GM23338 (cell line): ENCODE results near the gene GPHN. TPM values are rescaled to one million over a fixed set of nuclear protein-coding genes. Genes with fewer than 3 reads are reported as not detected.

Experiments
- ATAC-seq: fragments of 200-7000 bp; cut with Tn5 transposase; 3 replicates; pipeline ENCODE4 v1.9.1; 2020
- DNase-seq: peaks from one replicate; pipeline ENCODE4 v3.0.0-alpha.2; 2015; ENCODE audit warnings: low spot score
- H2AFZ ChIP-seq: fragments of 200-600 bp; sonication (generic); 2 replicates; pipeline ENCODE4 v1.8.0; 2016; ENCODE audit warnings: antibody characterized with exemption, mild to moderate bottlenecking, moderate library complexity
- H3F3A ChIP-seq: fragments of 200-600 bp; sonication (generic); replicated peaks from 2 replicates; pipeline ENCODE4 v1.8.0; 2017; ENCODE audit warnings: antibody characterized with exemption, mixed run types, low read depth
- H3K27ac ChIP-seq: fragments of 200-600 bp; sonication (generic); 2 replicates; pipeline ENCODE4 v1.6.1; 2016; ENCODE audit warnings: low read depth
- H3K27me3 ChIP-seq: fragments of 200-600 bp; sonication (generic); 2 replicates; pipeline ENCODE4 v1.8.0; 2016; ENCODE audit warnings: mild to moderate bottlenecking, mixed run types, moderate library complexity; ENCODE audit not compliant: insufficient read depth
- H3K36me3 ChIP-seq: fragments of 200-600 bp; sonication (generic); 2 replicates; pipeline ENCODE4 v1.8.0; 2016; ENCODE audit warnings: mild to moderate bottlenecking; ENCODE audit not compliant: insufficient read depth
- H3K4me1 ChIP-seq: fragments of 200-600 bp; sonication (generic); 2 replicates; pipeline ENCODE4 v1.8.0; 2016; ENCODE audit warnings: mild to moderate bottlenecking, moderate library complexity; ENCODE audit not compliant: insufficient read depth
- H3K4me2 ChIP-seq: fragments of 200-600 bp; sonication (generic); 2 replicates; pipeline ENCODE4 v1.7.1; 2017; ENCODE audit warnings: mixed run types
- H3K4me3 ChIP-seq: fragments of 200-600 bp; sonication (generic); 2 replicates; pipeline ENCODE4 v1.6.1; 2016; ENCODE audit warnings: mixed run types
- H3K79me2 ChIP-seq: fragments of 200-600 bp; sonication (generic); replicated peaks from 2 replicates; pipeline ENCODE4 v1.8.0; 2017; ENCODE audit warnings: mild to moderate bottlenecking; ENCODE audit not compliant: insufficient read depth
- H3K9me2 ChIP-seq: fragments of 200-600 bp; sonication (generic); 2 replicates; pipeline ENCODE4 v1.8.0; 2017; ENCODE audit not compliant: insufficient read depth
- H4K20me1 ChIP-seq: fragments of 200-600 bp; sonication (generic); replicated peaks from 2 replicates; pipeline ENCODE4 v1.8.0; 2017; ENCODE audit warnings: mild to moderate bottlenecking; ENCODE audit not compliant: insufficient read depth
- H3K27ac Mint-ChIP-seq: 2 replicates; pipeline ENCODE4 v1.8.0; 2020; ENCODE audit warnings: inconsistent platforms, mild to moderate bottlenecking, moderate library complexity, mixed read lengths
- H3K27me3 Mint-ChIP-seq: 3 replicates; pipeline ENCODE4 v1.8.0; 2022; ENCODE audit warnings: low read depth, mild to moderate bottlenecking, moderate library complexity, mixed read lengths, inconsistent platforms; ENCODE audit not compliant: insufficient read depth, poor library complexity
- H3K36me3 Mint-ChIP-seq: 3 replicates; pipeline ENCODE4 v1.8.0; 2021; ENCODE audit warnings: low read depth, mild to moderate bottlenecking, inconsistent platforms, moderate library complexity, mixed read lengths
- H3K4me1 Mint-ChIP-seq: 3 replicates; pipeline ENCODE4 v1.8.0; 2020; ENCODE audit warnings: mild to moderate bottlenecking, inconsistent platforms, mixed read lengths
- H3K4me3 Mint-ChIP-seq: 3 replicates; pipeline ENCODE4 v1.8.0; 2021; ENCODE audit warnings: moderate library complexity, mild to moderate bottlenecking, inconsistent platforms, mixed read lengths
- H3K9me3 Mint-ChIP-seq: 3 replicates; pipeline ENCODE4 v1.8.0; 2020; ENCODE audit warnings: moderate library complexity, mild to moderate bottlenecking, inconsistent platforms, mixed read lengths
- CREB1 ChIP-seq: fragments of 250-450 bp; sonication (Bioruptor Pico); IDR thresholded peaks from 2 replicates; pipeline ENCODE4 v1.5.0; 2020; ENCODE audit warnings: low read depth, mild to moderate bottlenecking, moderate library complexity
- EZH2 ChIP-seq: fragments of 200-600 bp; sonication (generic); IDR thresholded peaks from one replicate; pipeline ENCODE4 v1.8.0; 2017; ENCODE audit warnings: antibody characterized with exemption, mild to moderate bottlenecking, low read depth; ENCODE audit not compliant: unreplicated experiment
- JUNB ChIP-seq: IDR thresholded peaks from one replicate; pipeline ENCODE4 v1.6.1; 2016; ENCODE audit warnings: antibody characterized with exemption; ENCODE audit not compliant: unreplicated experiment
- NANOG ChIP-seq: IDR thresholded peaks from 2 replicates; pipeline ENCODE4 v1.6.1; 2016; ENCODE audit warnings: antibody characterized with exemption, borderline replicate concordance
- POLR2AphosphoS5 ChIP-seq: IDR thresholded peaks from 2 replicates; pipeline ENCODE4 v1.6.1; 2016; ENCODE audit warnings: antibody characterized with exemption, low read depth
- STAT1 ChIP-seq: IDR thresholded peaks from one replicate; pipeline ENCODE4 v1.6.1; 2016; ENCODE audit warnings: antibody characterized with exemption; ENCODE audit not compliant: unreplicated experiment
- ZNF114 ChIP-seq: fragments of 250-450 bp; sonication (Bioruptor Pico); IDR thresholded peaks from 2 replicates; pipeline ENCODE4 v1.5.0; 2020; ENCODE audit warnings: mild to moderate bottlenecking, moderate library complexity
- ZNF331 ChIP-seq: fragments of 250-450 bp; sonication (Bioruptor Pico); IDR thresholded peaks from 2 replicates; pipeline ENCODE4 v1.5.0; 2020; ENCODE audit warnings: low read depth, mild to moderate bottlenecking, moderate library complexity
- polyA plus RNA-seq: library from polyadenylated mRNA; unstranded; fragments of >200 nt; fragmentation: Nextera tagmentation; extraction: Ambion mirVana; gene quantifications from 2 replicates; pipeline ENCODE4 v1.2.1, GENCODE V29; 2016
- total RNA-seq: library from RNA; depleted of rRNA; stranded (reverse); fragments of >200 nt; shearing (Covaris generic); gene quantifications from 2 replicates; pipeline ENCODE4 v1.2.3, GENCODE V29; 2014
- TF ChIP-seq, protein P1 (sequence below): IDR thresholded peaks from 2 replicates; pipeline ENCODE4 v1.6.1; 2016; ENCODE audit warnings: antibody characterized with exemption

The GPHN gene
- total and polyA plus RNA-seq, 2 experiments from 2014 or later, result 17.6 to 20.6 TPM

DNA sequence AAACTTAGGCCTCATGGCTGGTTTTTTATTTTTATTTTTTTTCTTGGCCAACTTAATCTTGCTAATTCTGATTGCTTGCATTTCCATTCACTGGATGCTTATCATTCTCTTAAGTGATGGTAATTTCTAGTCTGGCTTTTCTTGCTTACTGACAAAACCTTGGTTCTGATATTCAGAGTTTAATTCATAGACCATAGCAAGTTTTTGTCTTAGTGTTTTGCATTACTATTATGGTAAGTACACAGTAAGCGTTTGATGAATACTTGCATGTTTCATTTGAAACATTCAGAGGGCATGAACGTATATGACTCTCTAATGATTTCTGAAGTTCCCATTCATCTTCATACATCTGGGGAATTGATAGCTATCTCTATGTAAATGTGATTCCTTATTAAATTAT, 55.8 kb downstream of the GPHN start:
- Histone ChIP-seq H3K4me1 (peaks cover 15% of the 10 kb centered on the region; the same call in 1 of the 2 replicates), H3K27me3 (no peaks in the 10 kb centered on the region), H3K36me3 (no peaks in the 10 kb centered on the region), H3K79me2 (peaks cover 41% of the 10 kb centered on the region), H3F3A (no peaks in the 10 kb centered on the region), H2AFZ (no peak overlapping the region), H4K20me1 (no peaks in the 10 kb centered on the region), H3K9me2 (no peaks in the 10 kb centered on the region), H3K27ac (no peak overlapping the region), H3K4me2 (peak overlapping the region; percentile 36), H3K4me3 (peak overlapping the region; percentile 2)
- DNase-seq (no peak), ATAC-seq (no peak)
- H3K27me3 Mint-ChIP-seq, result peaks cover 2% of the 10 kb centered on the region
- peaks cover 7% of the 10 kb centered on the region; the same call in 2 of the 3 replicates for H3K36me3 Mint-ChIP-seq
- H3K4me3 Mint-ChIP-seq, result peak overlapping the region; percentile 27; the same call in 1 of the 3 replicates
- peaks cover 8% of the 10 kb centered on the region; the same call in 1 of the 3 replicates for H3K9me3 Mint-ChIP-seq
- no peak for TF ChIP-seq STAT1
- peak overlapping the region; percentile 92 for H3K27ac Mint-ChIP-seq
- H3K4me1 Mint-ChIP-seq, result peaks cover 19% of the 10 kb centered on the region

DNA sequence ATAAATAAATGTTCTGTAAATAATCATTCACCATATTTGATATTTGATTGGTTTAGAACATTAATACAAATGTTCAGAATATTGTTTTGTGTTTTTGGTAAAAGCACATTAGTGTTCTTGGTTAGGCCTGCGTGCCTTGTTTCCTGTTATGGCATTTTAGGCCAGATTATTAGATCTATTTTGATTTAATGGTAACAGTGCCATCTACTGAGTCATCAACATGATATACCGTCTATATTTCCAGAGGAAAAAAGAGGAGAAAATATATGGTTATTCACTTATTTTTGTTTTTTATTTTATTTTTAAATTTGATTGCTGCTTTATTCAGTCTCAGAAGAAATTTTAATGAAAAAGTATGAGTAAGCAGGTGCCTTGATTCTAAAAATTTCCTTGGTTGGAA, 60.3 kb downstream of the GPHN start:
- H3K4me3 ChIP-seq, result no peak overlapping the region
- Mint-ChIP-seq H3K4me3 (no peak overlapping the region), H3K27ac (no peak overlapping the region), H3K36me3 (peaks cover 11% of the 10 kb centered on the region; the same call in 2 of the 3 replicates), H3K27me3 (peaks cover 2% of the 10 kb centered on the region), H3K9me3 (peaks cover 3% of the 10 kb centered on the region), H3K4me1 (peaks cover 12% of the 10 kb centered on the region; the same call in 2 of the 3 replicates)
- H4K20me1 ChIP-seq, result no peaks in the 10 kb centered on the region
- no peaks in the 10 kb centered on the region for H3K9me2 ChIP-seq
- TF ChIP-seq EZH2 (no peak), CREB1 (CRISPR knock-in tag) (no peak), POLR2AphosphoS5 (no peak), STAT1 (no peak), JUNB (no peak)
- TF ChIP-seq, protein P1, sequence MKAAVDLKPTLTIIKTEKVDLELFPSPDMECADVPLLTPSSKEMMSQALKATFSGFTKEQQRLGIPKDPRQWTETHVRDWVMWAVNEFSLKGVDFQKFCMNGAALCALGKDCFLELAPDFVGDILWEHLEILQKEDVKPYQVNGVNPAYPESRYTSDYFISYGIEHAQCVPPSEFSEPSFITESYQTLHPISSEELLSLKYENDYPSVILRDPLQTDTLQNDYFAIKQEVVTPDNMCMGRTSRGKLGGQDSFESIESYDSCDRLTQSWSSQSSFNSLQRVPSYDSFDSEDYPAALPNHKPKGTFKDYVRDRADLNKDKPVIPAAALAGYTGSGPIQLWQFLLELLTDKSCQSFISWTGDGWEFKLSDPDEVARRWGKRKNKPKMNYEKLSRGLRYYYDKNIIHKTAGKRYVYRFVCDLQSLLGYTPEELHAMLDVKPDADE, result no peak
- DNase-seq (no peak), ATAC-seq (no peak)
- no peaks in the 10 kb centered on the region for H3F3A ChIP-seq
- H3K4me1 ChIP-seq, result peaks cover 10% of the 10 kb centered on the region; the same call in 1 of the 2 replicates
- H3K36me3 ChIP-seq, result no peaks in the 10 kb centered on the region
- no peak overlapping the region for H3K27ac ChIP-seq
- H3K79me2 ChIP-seq, result peaks cover 58% of the 10 kb centered on the region
- no peak overlapping the region for H3K4me2 ChIP-seq
- no peak overlapping the region for H2AFZ ChIP-seq
- no peaks in the 10 kb centered on the region for H3K27me3 ChIP-seq

DNA sequence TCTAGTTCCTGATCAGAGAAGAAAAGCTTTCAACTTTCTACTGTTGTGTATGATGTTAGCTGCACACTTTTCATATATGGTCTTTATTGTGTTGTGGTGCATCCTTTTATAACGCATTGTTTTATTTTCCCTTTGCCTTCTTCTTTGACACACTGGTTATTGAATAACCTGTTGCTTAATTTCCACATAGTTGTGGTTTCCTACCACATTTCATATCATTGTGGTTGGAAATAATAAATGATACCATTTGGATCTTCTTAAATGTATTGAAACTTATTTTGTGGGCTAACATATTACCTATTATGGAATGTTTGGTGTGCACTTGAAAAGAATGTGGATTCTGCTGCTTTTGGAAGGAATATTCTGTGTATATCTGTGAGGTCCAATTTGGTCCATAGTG, 64.9 kb downstream of the GPHN start:
- Histone ChIP-seq H3K4me3 (no peak overlapping the region), H3K4me2 (no peak overlapping the region), H3K36me3 (no peaks in the 10 kb centered on the region), H3K27me3 (no peaks in the 10 kb centered on the region), H2AFZ (no peak overlapping the region), H3K4me1 (no peaks in the 10 kb centered on the region), H3K79me2 (peaks cover 81% of the 10 kb centered on the region), H3K27ac (no peak overlapping the region), H3F3A (no peaks in the 10 kb centered on the region), H3K9me2 (no peaks in the 10 kb centered on the region), H4K20me1 (no peaks in the 10 kb centered on the region)
- no peak overlapping the region for H3K27ac Mint-ChIP-seq
- ATAC-seq (no peak), DNase-seq (no peak)
- H3K27me3 Mint-ChIP-seq, result no peaks in the 10 kb centered on the region
- peaks cover 37% of the 10 kb centered on the region; the same call in 2 of the 3 replicates for H3K36me3 Mint-ChIP-seq
- H3K4me1 Mint-ChIP-seq, result no peaks in the 10 kb centered on the region
- H3K9me3 Mint-ChIP-seq, result peaks cover 35% of the 10 kb centered on the region
- no peak overlapping the region for H3K4me3 Mint-ChIP-seq
- TF ChIP-seq NANOG (no peak), JUNB (no peak), ZNF331 (no peak), POLR2AphosphoS5 (no peak), ZNF114 (no peak)
- TF ChIP-seq, protein P1, result no peak
